GM12891 (cell line): ENCODE data around the gene INPP5D.

Experiments used
- DNase-seq: peaks from one replicate; pipeline ENCODE4 v3.0.0; 2011; ENCODE audit warnings: low spot score; ENCODE audit not compliant: insufficient read length
- FAIRE-seq: peaks from 2 replicates; lab custom pipeline; 2011; peaks lifted over from hg19 to GRCh38; lab: Jason Lieb, UNC
- PAX5 ChIP-seq: IDR thresholded peaks from 2 replicates; pipeline ENCODE4 v1.6.1; 2011; ENCODE audit warnings: low read length, moderate library complexity, mild to moderate bottlenecking; ENCODE audit not compliant: insufficient read depth, severe bottlenecking
- POLR2A ChIP-seq: IDR thresholded peaks from 2 replicates; pipeline ENCODE4 v1.6.1; 2011; ENCODE audit warnings: low read depth, low read length, control low read depth
- POLR2AphosphoS5 ChIP-seq: IDR thresholded peaks from 2 replicates; pipeline ENCODE4 v1.6.1; 2011; ENCODE audit warnings: low read depth, low read length, control low read depth
- POU2F2 ChIP-seq: IDR thresholded peaks from 2 replicates; pipeline ENCODE4 v1.6.1; 2011; ENCODE audit warnings: low read depth, mild to moderate bottlenecking, control low read depth, low read length, moderate library complexity
- SPI1 ChIP-seq: IDR thresholded peaks from 2 replicates; pipeline ENCODE4 v1.6.1; 2011; ENCODE audit warnings: low read depth, low read length, control low read depth
- TAF1 ChIP-seq: IDR thresholded peaks from 2 replicates; pipeline ENCODE4 v1.6.1; 2011; ENCODE audit warnings: low read depth, low read length, control low read depth

The INPP5D gene

GRCh38 chr2:233162770-233163169 lies 102.6 kb downstream of the INPP5D start:
- TF ChIP-seq PAX5: no peak
- no peak for TF ChIP-seq TAF1
- TF ChIP-seq POU2F2: no peak
- no peak for TF ChIP-seq POLR2AphosphoS5
- TF ChIP-seq SPI1: no peak
- no peak for TF ChIP-seq POLR2A
- DNase-seq (no peak), FAIRE-seq (no peak)

GRCh38 chr2:233163486-233164103 lies 103.5 kb downstream of the INPP5D start:
- FAIRE-seq (no peak), DNase-seq (no peak)
- TF ChIP-seq SPI1 (no peak), TAF1 (no peak), POLR2AphosphoS5 (no peak), POU2F2 (no peak), POLR2A (no peak), PAX5 (no peak)

GRCh38 chr2:233164128-233164635 lies 104.0 kb downstream of the INPP5D start:
- FAIRE-seq: peak; percentile 13
- no peak for DNase-seq
- TF ChIP-seq POU2F2: no peak
- no peak for TF ChIP-seq POLR2A
- TF ChIP-seq TAF1: no peak
- no peak for TF ChIP-seq SPI1
- no peak for TF ChIP-seq PAX5
- TF ChIP-seq POLR2AphosphoS5: no peak

GRCh38 chr2:233164967-233165366 lies 104.8 kb downstream of the INPP5D start:
- DNase-seq: no peak
- FAIRE-seq: no peak
- TF ChIP-seq TAF1 (no peak), POLR2A (no peak), SPI1 (no peak), POU2F2 (no peak), POLR2AphosphoS5 (no peak), PAX5 (no peak)

- no peak for DNase-seq
- peak; percentile 82 for FAIRE-seq
- no peak for TF ChIP-seq POLR2AphosphoS5
- TF ChIP-seq TAF1: no peak
These were observed 105.4 kb downstream of the INPP5D start for GRCh38 chr2:233165543-233165894.

GRCh38 chr2:233165895-233166661 lies 105.9 kb downstream of the INPP5D start:
- no peak for FAIRE-seq
- no peak for DNase-seq
- no peak for TF ChIP-seq SPI1
- no peak for TF ChIP-seq PAX5
- no peak for TF ChIP-seq POU2F2
- no peak for TF ChIP-seq POLR2AphosphoS5
- no peak for TF ChIP-seq POLR2A
- TF ChIP-seq TAF1: no peak

GRCh38 chr2:233168445-233168844 lies 108.3 kb downstream of the INPP5D start:
- no peak for DNase-seq
- TF ChIP-seq TAF1: no peak
- no peak for FAIRE-seq

GRCh38 chr2:233168919-233169318 lies 108.8 kb downstream of the INPP5D start:
- DNase-seq (no peak), FAIRE-seq (no peak)

GRCh38 chr2:233171344-233171743 lies 111.2 kb downstream of the INPP5D start:
- TF ChIP-seq POLR2A (no peak), POLR2AphosphoS5 (no peak), TAF1 (no peak), POU2F2 (no peak), SPI1 (no peak), PAX5 (no peak)
- peak; percentile 9 for FAIRE-seq
- DNase-seq: no peak

More at GRCh38 chr2:233168919-233169318, 108.8 kb downstream of the INPP5D start:
- TF ChIP-seq TAF1: no peak
- no peak for TF ChIP-seq SPI1
- TF ChIP-seq POLR2AphosphoS5: no peak
- no peak for TF ChIP-seq PAX5
- TF ChIP-seq POLR2A: no peak
- no peak for TF ChIP-seq POU2F2

GRCh38 chr2:233173115-233173514 lies 113.0 kb downstream of the INPP5D start:
- TF ChIP-seq PAX5 (no peak), TAF1 (no peak), POLR2AphosphoS5 (no peak)
- DNase-seq (no peak), FAIRE-seq (no peak)
